Thyroid gland (tissue), 4 donors: ENCODE data around the gene ZIC1. TPM values are rescaled to one million over a fixed set of nuclear protein-coding genes. Genes with fewer than 3 reads are reported as not detected.

ENCODE experiments used
- DNase-seq, 2 donors: peaks; one replicate each; pipeline ENCODE4 v3.0.0-alpha.2; 2019
- H3K27ac ChIP-seq, 3 donors: fragments of 200-600 bp; sonication (generic); 1 replicate in 2 of 3; 2 replicates in 1 of 3; pipeline ENCODE4 v1.5.1; 2016 to 2019; ENCODE audit warnings: mild to moderate bottlenecking in 1 of 3, moderate library complexity in 1 of 3
- H3K27me3 ChIP-seq: fragments of 200-600 bp; sonication (generic); one replicate; pipeline ENCODE4 v1.5.1; 2019
- H3K36me3 ChIP-seq, 2 donors: fragments of 200-600 bp; sonication (generic); one replicate each; pipeline ENCODE4 v1.5.1; 2016 to 2019
- H3K4me1 ChIP-seq, 2 donors: fragments of 200-600 bp; sonication (generic); one replicate each; pipeline ENCODE4 v1.5.1; 2017 to 2019
- H3K4me3 ChIP-seq, 3 donors: fragments of 200-600 bp; sonication (generic); replicated peaks in 1 of 3; 1 replicate in 2 of 3; 2 replicates in 1 of 3; pipeline ENCODE4 v1.5.1; 2016; ENCODE audit warnings: mild to moderate bottlenecking in 1 of 3
- H3K9me3 ChIP-seq: fragments of 200-600 bp; sonication (generic); one replicate; pipeline ENCODE4 v1.5.1; 2017
- POLR2A ChIP-seq, 2 donors: fragments of 450-650 bp; IDR thresholded peaks; one replicate each; pipeline ENCODE4 v1.6.1; 2017; ENCODE audit warnings: antibody characterized with exemption in 2 of 2, mild to moderate bottlenecking in 2 of 2, moderate library complexity in 1 of 2
- WGBS, 2 donors: methylation state at CpG; one replicate each; pipeline ENCODE4 v1.1.5; 2017; 5-methylcytosine and 5-hydroxymethylcytosine counted together
- intact Hi-C: fragments of 100-400 bp; cut with DNase I; formaldehyde crosslinking; loops from one replicate; pipeline ENCODE4 v1.15.1; 2023
- total RNA-seq, 4 donors: library from RNA; depleted of rRNA; stranded (reverse); fragments of >200 nt; gene quantifications; one replicate each; pipeline ENCODE4 v1.2.3, GENCODE V29; 2016
- TF ChIP-seq, protein P1 (sequence below), 6 experiments: fragments of 200-600 bp in 3 of 6; fragments of 450-650 bp in 3 of 6; sonication (generic) in 3 of 6; IDR thresholded peaks; one replicate each; pipeline ENCODE4 v1.5.1; 2016 to 2019; ENCODE audit warnings: antibody characterized with exemption in 6 of 6, mild to moderate bottlenecking in 2 of 6, inconsistent platforms in 1 of 6, moderate library complexity in 1 of 6

ZIC1 gene
- total RNA-seq, 4 donors from 2014 or later: not detected

- 6 to 7% methylated on average over 12 of the region's 12 CpGs for WGBS, 2 donors
Measured at GRCh38 chr3:147389717-147390116, 19.4 kb upstream of the ZIC1 start.

GRCh38 chr3:147390589-147391569, 18.3 kb upstream of the ZIC1 start:
- WGBS, 2 donors: 6 to 8% methylated on average over 40 to 57 of the region's 77 CpGs
- intact Hi-C loops: no loop called here
- no peaks in the 10 kb centered on the region for H3K9me3 ChIP-seq
- DNase-seq: no peak
- H3K27ac ChIP-seq: no peak overlapping the region
- H3K27me3 ChIP-seq: peaks cover 56% of the 10 kb centered on the region
- H3K4me1 ChIP-seq: peaks cover 5 to 21% of the 10 kb centered on the region in 2 donors
- no peak for TF ChIP-seq POLR2A (IDR thresholded peaks at IDR 0.05)
- TF ChIP-seq, protein P1, sequence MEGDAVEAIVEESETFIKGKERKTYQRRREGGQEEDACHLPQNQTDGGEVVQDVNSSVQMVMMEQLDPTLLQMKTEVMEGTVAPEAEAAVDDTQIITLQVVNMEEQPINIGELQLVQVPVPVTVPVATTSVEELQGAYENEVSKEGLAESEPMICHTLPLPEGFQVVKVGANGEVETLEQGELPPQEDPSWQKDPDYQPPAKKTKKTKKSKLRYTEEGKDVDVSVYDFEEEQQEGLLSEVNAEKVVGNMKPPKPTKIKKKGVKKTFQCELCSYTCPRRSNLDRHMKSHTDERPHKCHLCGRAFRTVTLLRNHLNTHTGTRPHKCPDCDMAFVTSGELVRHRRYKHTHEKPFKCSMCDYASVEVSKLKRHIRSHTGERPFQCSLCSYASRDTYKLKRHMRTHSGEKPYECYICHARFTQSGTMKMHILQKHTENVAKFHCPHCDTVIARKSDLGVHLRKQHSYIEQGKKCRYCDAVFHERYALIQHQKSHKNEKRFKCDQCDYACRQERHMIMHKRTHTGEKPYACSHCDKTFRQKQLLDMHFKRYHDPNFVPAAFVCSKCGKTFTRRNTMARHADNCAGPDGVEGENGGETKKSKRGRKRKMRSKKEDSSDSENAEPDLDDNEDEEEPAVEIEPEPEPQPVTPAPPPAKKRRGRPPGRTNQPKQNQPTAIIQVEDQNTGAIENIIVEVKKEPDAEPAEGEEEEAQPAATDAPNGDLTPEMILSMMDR (IDR thresholded peaks at IDR 0.05): no peak
- H3K36me3 ChIP-seq: no peaks in the 10 kb centered on the region
- H3K4me3 ChIP-seq: no peak overlapping the region

More at GRCh38 chr3:147389717-147390116, 19.4 kb upstream of the ZIC1 start:
- TF ChIP-seq POLR2A (IDR thresholded peaks at IDR 0.05): no peak
- TF ChIP-seq, protein P1 (IDR thresholded peaks at IDR 0.05): no peak
- H3K27ac ChIP-seq: no peak overlapping the region
- H3K4me3 ChIP-seq: no peak overlapping the region
- no peaks in the 10 kb centered on the region for H3K9me3 ChIP-seq
- DNase-seq: no peak
- H3K27me3 ChIP-seq: peaks cover 54% of the 10 kb centered on the region
- intact Hi-C loops: no loop called here
- no peaks in the 10 kb centered on the region for H3K36me3 ChIP-seq
- H3K4me1 ChIP-seq: peaks cover 5 to 21% of the 10 kb centered on the region in 2 donors

DNA sequence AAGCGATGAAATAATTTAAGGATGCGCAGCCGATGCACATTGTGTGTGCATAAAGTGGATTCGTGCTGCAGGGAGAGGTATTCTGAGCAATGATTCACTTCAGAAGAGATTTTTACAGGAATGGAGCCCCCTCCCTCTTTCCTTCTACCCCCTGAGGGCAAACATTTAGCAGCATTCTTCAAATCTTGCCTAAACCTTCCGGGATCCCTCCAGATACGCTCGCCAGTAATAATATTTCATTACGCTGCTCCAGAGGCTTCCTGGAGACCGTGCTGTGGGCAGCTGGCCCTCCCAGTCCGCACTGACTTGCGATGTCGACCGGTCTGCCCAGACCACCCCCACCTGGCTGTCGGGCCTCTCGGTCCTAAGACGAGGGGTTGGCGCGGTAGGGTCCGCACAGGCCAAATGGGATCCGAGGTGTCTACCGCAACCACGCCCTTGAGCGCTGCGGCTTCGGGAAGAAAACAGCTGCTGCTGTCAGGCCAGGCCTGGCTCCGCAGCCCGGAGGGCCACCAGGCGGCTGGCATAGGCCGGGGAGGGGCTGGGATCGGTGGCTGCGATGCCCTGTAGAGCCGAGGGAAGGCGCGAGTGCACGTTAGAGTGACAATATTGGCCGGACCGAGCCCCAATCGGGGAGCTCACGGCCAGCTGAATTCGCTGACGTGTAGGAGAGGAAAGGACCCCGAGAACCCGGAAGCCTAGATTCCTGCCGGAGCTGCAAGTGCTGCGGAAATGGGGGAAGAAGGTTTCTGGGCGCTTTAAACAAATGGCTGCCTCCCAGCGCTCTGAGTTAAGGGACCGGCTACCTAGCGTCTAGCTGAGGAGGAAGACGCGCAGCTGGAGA, 17.2 kb upstream of the ZIC1 start:
- no peak for TF ChIP-seq POLR2A (IDR thresholded peaks at IDR 0.05)
- TF ChIP-seq, protein P1 (IDR thresholded peaks at IDR 0.05): no peak
- Histone ChIP-seq H3K4me1 (peaks cover 10 to 21% of the 10 kb centered on the region in 2 donors), H3K27ac (no peak overlapping the region), H3K4me3 (peak overlapping the region in 1 of 3 donors; percentile 14), H3K9me3 (no peaks in the 10 kb centered on the region), H3K27me3 (peaks cover 62% of the 10 kb centered on the region), H3K36me3 (no peaks in the 10 kb centered on the region)
- intact Hi-C loops: no loop called here
- 5% methylated on average over 37 to 46 of the region's 51 CpGs for WGBS, 2 donors
- DNase-seq: no peak

- peak overlapping the region in 1 of 3 donors; percentile 14 for H3K4me3 ChIP-seq
- H3K27ac ChIP-seq: no peak overlapping the region
- H3K36me3 ChIP-seq: no peaks in the 10 kb centered on the region
- peaks cover 10 to 21% of the 10 kb centered on the region in 2 donors for H3K4me1 ChIP-seq
- no peaks in the 10 kb centered on the region for H3K9me3 ChIP-seq
- H3K27me3 ChIP-seq: peaks cover 61% of the 10 kb centered on the region
- TF ChIP-seq, protein P1 (IDR thresholded peaks at IDR 0.05): no peak
- TF ChIP-seq POLR2A (IDR thresholded peaks at IDR 0.05): no peak
- WGBS, 2 donors: 2 to 8% methylated on average over 12 to 15 of the region's 15 CpGs
- intact Hi-C loops: no loop called here
- no peak for DNase-seq
Measured at GRCh38 chr3:147392625-147392946, 16.6 kb upstream of the ZIC1 start.
